Esophagus mucosa (tissue), 1 donor: ENCODE data around the gene UBE2I. TPM values are rescaled to one million over a fixed set of nuclear protein-coding genes. Genes with fewer than 3 reads are reported as not detected.
"Not testable (repeated sequence)": the region's sequence is repeated elsewhere in the genome, so short reads cannot be mapped to it uniquely, and the experiment has no call there.

Experiments
- ATAC-seq: fragments of 200-7000 bp; cut with Tn5 transposase; one replicate; pipeline ENCODE4 v1.9.1; 2020
- total RNA-seq: library from RNA; stranded (reverse); gene quantifications from one replicate; pipeline ENCODE4 v1.2.4, GENCODE V29; 2023
- donor health status: DM: yes; HTN: yes; CAD: no.

UBE2I gene
- total RNA-seq, 1 donor from 2014 or later, result 93.1 TPM

DNA sequence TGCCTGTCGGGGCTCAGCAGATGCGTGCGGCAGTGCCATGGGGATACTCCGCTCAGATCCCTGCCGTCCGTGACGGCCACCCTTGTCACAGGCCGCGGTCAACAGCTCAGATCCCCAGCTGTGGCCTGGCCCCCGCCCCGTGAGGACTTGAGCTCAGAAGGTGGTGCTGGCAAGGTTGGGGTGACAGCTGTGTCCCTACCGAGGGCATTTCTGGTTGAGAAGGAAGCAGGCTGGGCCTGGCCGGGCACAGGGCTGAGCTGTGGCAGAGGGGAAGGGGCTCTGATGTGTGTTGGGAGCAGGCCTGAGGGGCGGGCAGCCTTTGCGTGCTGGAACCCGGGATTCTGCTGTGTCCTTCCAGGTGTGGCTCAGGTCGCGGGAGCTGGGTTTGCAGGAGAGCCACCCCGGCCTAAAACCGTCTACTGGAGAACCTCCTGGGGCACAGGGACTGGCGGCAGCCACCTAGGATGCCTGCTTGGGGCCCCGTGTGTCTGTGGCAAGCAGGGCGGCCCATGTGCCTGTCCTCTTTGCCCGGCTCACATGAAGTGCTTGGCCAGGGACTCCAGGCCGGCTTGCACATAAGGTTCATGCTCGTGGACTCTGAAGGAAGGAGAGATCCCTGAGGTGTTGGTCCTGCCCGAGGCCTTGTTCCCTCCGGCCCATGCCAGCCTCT, 5.1 kb downstream of the UBE2I start:
- no peak for ATAC-seq

DNA sequence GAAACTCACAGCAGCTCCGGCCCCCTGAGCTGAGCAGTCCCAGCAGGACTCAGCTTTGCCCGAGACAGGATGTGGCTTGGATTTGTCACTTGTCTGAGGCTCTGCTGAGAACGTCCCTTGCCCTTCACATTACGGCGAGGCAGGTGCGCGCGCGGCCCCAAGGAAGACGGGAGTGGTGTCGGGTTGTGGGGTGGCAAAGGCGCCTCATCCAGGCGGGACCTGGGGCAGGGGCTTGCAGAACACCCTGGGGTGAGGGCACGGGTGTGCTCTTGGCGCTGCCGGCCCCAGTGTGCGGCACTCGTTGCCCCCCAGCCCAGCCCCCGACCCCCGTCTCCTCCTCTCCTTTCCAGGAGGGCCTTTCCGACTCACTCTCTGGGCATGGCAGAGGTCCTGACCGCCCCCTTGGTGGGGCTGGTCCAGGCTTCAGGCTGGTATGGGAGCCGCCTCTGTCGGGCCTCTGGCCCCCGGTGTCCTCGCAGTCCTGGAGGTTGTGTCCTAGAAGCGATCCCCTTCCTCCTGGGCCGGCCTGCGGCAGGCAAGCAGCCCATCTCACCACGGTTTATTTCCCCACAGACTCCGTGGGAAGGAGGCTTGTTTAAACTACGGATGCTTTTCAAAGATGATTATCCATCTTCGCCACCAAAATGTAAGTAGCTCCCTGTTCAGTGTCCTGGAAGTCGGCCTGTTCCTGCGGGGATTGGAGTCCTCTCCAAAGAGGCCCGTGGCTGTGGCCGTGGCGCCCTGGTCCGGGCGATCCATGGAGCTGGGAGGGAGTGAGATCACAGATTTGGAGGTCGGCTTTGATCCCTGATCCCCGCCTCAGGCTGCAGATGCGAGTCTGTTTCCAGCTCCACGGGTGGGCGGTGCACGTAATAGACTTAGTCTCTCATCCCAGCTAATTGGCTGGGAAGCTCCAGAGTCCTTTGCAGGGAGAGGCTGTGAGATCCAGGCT, 5.9 kb downstream of the UBE2I start:
- ATAC-seq, result no peak

DNA sequence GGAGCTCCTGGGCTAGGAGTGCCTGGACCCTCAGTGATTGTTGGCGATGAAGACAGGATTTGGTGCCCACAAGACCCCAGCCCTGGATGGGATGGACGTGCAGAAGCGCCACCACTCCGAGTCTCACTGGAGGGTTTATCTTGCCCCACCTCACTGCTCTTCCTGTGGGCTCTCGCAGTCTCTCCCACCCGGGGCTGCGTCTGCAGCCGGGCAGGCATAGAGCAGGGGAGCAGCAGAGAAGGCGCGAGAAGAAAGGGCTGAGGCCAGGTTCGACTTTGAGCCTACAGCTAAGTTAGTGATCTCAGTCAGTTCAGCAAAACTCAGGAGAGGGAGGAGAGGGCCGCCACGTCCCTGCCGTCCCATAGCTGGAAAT, 6.6 kb downstream of the UBE2I start:
- ATAC-seq, result no peak

GRCh38 chr16:1317479-1318267, 8.2 kb downstream of the UBE2I start:
- ATAC-seq, result no peak

- ATAC-seq, result no peak
Measured at GRCh38 chr16:1318268-1318545, 8.8 kb downstream of the UBE2I start.

DNA sequence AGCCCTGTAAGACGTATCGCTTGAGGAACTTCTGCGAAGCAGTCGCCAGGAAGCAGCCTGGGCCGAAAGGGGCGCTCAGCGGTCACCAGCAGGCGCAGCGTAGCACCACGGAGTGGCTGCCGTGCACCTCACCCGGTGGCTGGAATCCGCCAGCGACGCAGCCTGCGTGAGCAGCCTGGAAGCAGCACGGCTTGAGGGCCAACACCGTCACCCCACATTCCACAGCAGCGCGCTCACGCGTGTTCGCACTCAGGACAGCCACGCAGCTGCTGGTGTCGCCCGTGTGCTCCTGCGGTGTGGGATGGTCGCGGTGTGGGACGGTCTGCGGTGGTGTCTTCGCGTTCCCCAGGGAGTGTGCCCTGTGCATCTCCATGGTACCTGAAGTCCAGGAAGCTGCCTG, 9.6 kb downstream of the UBE2I start:
- no peak for ATAC-seq

DNA sequence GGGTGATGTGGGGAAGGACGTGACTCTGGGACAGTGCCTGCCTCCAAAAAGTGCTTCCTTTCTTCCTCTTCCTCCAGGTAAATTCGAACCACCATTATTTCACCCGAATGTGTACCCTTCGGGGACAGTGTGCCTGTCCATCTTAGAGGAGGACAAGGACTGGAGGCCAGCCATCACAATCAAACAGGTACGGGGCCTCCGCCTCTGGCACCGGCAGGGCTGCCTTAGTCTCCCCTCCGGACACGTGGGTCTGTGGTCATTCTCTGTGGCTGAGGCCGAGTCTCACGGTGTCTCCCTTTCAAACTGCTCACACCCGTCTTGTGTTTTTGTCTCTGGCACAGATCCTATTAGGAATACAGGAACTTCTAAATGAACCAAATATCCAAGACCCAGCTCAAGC, 10.7 kb downstream of the UBE2I start:
- no peak for ATAC-seq

- no peak for ATAC-seq
Measured at GRCh38 chr16:1320658-1321240, 11.3 kb downstream of the UBE2I start.

DNA sequence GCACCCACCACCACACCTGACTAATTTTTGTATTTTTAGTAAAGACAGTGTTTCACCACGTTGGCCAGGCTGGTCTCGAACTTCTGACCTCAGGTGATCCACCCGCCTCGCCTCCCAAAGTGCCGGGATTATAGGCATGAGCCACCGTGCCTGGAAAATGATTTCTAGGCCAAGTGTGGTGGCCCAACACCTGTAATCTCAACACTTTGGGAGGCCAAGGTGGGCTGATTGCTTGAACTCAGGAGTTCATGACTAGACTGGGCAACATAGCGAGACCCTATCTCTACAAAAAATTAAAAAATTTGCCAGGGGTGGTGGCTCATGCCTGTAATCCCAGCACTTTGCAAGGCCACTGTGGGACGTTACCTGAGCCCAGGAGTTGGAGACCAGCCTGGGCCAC, 13.0 kb downstream of the UBE2I start:
- no peak for ATAC-seq

DNA sequence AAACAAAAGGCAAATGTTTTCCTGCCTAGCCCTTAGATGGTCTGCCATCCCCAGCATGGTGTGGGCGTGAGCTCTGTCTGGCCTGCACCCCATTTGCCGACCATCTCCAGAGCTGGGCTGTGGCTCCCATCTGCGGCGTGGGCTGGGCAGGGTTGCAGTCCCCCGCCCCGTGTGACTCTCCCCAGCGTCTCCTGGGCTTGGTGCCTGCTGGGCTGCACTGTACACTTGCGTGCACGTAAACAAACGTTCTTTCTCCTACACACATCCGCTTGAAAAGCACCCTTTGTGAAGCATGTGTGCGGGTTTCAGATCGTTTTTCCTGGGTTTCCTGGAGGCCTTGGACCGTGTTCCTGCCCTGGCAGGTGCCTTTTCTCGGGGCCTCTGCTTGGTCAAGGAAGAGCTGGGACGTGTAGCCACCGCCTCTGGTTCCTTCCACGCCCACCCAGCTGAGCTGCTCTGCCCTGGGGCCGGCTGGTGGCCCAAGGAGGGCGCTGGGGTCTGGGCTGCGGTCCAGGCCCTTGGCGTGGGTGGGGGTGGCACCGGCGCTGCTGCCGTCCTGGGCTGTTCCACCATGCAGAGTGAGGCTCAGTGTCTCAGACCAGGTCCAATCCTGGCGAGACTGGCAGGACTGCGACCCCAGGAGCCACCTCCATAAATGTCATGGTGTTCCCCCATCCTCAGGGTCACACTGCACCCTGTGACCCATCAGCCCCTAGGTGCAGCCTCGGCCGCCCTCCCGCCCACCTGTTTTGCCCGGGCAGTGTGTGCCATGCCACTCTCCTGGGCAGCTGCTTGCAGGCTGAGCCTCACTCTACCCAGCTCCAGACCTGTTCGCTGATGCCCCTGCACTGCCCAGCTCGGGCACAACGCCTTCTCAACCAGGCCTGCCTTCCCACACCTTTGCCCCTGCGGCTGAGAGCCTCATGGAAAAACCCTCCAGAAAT, 14.1 kb downstream of the UBE2I start:
- no peak for ATAC-seq

DNA sequence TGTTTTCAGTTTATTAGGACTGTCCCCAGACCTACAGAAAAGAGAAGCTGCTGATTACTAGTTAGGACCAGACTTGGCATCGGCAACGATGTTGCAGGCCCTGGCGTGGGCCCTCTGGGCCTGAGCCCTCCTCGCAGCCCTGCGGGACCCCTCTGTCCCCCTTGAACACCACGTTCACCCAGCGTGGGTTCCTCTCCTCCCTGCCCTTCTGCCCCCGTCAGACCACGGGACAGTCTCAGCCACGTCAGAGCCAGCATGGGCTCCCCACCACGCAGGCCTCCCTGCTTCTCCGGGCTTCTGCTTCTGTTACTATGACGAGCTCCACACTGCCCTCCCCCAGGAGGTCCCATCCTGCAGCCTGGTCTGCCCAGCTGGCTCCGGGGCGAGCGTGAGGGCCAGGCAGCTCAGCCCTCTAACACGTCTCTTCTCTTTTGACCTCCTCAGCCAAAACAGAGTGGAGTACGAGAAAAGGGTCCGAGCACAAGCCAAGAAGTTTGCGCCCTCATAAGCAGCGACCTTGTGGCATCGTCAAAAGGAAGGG, 14.9 kb downstream of the UBE2I start:
- no peak for ATAC-seq

GRCh38 chr16:1325261-1325660, 15.8 kb downstream of the UBE2I start:
- ATAC-seq, result no peak

DNA sequence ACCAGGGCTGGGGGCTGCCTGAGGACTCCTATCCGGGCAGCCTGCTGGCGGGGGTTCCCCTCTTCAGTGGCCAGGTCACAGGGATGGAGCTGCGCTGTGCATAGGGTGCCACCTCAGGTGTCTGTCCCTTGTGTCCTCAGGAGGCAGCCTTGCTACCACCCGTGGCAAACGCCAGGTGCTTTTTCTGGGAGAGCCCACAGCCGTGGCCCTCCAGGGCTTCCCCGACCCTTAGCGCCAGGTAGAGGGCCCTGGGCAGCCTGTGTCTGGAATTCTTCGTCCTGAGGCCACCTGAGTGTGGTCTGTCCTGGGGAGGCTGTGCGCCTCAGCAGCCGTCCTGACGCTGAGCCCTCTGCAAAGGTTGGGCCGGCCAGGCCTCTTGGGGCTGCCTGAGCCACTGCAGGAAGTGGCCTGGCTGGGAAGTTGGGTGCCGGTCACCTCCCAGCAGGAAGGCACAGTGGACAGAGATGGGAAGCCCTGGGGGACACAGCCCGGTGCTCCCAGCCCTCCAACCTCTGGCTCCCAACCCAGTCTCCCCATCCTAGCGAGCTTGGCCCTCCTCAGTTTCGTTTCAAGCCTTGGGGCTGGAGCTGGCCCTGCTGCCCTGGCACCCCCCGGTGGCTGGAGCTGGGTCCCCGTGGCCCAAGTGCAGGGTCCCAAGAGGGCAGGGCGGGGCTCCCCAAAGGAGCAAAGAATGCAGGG, 16.4 kb downstream of the UBE2I start:
- ATAC-seq, result peak; percentile 9

GRCh38 chr16:1326391-1326790, 17.0 kb downstream of the UBE2I start:
- ATAC-seq, result no peak

DNA sequence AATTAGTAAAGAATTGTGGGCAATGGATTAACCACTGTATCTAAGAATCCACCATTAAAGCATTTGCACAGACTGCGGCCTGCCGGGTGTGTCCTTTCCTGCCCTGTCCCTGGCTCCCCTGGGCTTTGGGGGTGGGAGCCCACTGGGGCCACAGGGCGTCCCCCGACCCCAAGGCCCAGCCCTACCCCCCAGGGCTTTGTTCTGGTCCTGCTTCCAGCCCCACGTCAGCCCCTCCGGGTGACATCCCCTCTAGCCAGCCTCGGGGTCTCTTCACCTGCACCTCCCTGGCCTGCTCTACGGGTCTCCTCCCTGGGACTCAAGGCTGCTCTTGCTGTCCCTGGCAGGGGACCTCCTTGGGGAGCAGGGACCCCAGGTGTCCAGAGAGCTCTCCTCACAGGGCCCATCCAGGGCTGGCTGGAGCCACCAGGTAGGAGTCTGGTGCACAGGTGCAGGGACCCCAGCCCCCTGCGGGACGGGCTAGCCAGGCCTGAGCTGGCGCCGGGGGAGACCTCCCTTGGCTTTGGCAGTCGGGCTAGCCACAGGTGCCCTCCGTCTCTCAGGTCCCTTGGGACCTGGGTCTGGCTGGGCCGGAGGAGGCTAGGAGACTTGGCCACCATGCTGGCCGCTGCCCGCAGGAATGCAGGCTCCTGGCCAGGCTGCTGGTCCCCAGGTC, 17.6 kb downstream of the UBE2I start:
- ATAC-seq, result no peak

GRCh38 chr16:1327619-1327947, 18.1 kb downstream of the UBE2I start:
- ATAC-seq, result no peak

DNA sequence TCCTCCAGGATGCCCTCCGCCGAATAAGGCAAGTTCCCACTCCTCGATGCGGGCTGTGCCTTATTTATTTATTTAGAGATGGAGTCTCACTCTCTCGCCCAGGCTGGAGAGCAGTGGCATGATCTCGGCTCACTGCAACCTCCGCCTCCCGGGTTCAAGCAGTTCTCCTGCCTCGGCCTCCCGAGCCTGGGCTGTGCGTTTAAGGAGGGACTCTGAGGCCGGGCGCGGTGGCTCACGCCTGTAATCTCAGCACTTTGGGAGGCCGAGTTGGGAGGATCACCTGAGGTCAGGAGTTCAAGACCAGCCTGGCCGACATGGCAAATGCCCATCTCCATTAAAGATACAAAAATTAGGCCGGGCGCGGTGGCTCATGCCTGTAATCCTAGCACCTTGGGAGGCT, 18.7 kb downstream of the UBE2I start:
- ATAC-seq, result not testable (repeated sequence)

DNA sequence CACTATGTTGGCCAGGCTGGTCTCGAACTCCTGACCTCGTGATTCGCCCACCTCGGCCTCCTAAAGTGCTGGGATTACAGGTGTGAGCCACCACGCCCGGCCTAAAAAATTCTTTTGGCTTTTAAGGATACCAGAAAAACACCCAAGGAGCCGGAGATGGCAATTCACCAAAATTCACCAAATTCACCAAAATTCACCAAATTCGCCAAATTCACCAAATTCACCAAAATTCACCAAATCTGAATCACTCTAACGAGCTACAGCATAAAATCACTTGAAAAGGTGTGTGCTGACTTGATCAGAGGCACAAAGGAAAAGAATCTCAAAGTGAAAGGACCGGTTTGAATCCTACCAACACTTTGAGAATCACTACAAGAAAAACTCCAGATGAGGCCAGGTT, 19.5 kb downstream of the UBE2I start:
- not testable (repeated sequence) for ATAC-seq

GRCh38 chr16:1330260-1330914, 21.0 kb downstream of the UBE2I start:
- peak; percentile 7 for ATAC-seq
